Occipital lobe (tissue), 2 donors: ENCODE data around the gene LRP1. TPM values are rescaled to one million over a fixed set of nuclear protein-coding genes. Genes with fewer than 3 reads are reported as not detected.

Experiments used
- DNase-seq: peaks from one replicate; lab custom pipeline; 2025; lab: John Stamatoyannopoulos, UW
- total RNA-seq: library from RNA; depleted of rRNA; stranded (reverse); fragments of >200 nt; gene quantifications from one replicate; pipeline ENCODE4 v1.2.3, GENCODE V29; 2014

Gene LRP1
- total RNA-seq, 1 donor from 2014 or later: 65.4 TPM

- no peak for DNase-seq
These were observed 106.9 kb downstream of the LRP1 start for GRCh38 chr12:57235017-57235727.

- no peak for DNase-seq
These were observed 107.4 kb downstream of the LRP1 start for GRCh38 chr12:57235728-57236131.

- DNase-seq: no peak
These were observed 108.1 kb downstream of the LRP1 start for GRCh38 chr12:57236201-57236924.

- no peak for DNase-seq
These were observed 108.8 kb downstream of the LRP1 start for GRCh38 chr12:57236925-57237595.

GRCh38 chr12:57237596-57237931, 109.3 kb downstream of the LRP1 start:
- no peak for DNase-seq

GRCh38 chr12:57237932-57238853, 109.9 kb downstream of the LRP1 start:
- DNase-seq: no peak

GRCh38 chr12:57238854-57239554, 110.7 kb downstream of the LRP1 start:
- peak; percentile 85 for DNase-seq

GRCh38 chr12:57239587-57240065, 111.3 kb downstream of the LRP1 start:
- no peak for DNase-seq

GRCh38 chr12:57240066-57240921, 112.0 kb downstream of the LRP1 start:
- peak; percentile 60 for DNase-seq

- peak; percentile 34 for DNase-seq
These were observed 112.7 kb downstream of the LRP1 start for GRCh38 chr12:57240926-57241401.

GRCh38 chr12:57241402-57242310, 113.4 kb downstream of the LRP1 start:
- DNase-seq: no peak

GRCh38 chr12:57242329-57242690, 114.0 kb downstream of the LRP1 start:
- peak; percentile 28 for DNase-seq

- DNase-seq: no peak
These were observed 114.6 kb downstream of the LRP1 start for GRCh38 chr12:57242691-57243454.

GRCh38 chr12:57243521-57244311, 115.4 kb downstream of the LRP1 start:
- peak; percentile 40 for DNase-seq

GRCh38 chr12:57244312-57244696, 116.0 kb downstream of the LRP1 start:
- DNase-seq: no peak

- DNase-seq: no peak
These were observed 118.8 kb downstream of the LRP1 start for GRCh38 chr12:57247041-57247440.
